GM12878 (cell line): ENCODE data around the gene PRPF38A. TPM values are rescaled to one million over a fixed set of nuclear protein-coding genes. Genes with fewer than 3 reads are reported as not detected.

ENCODE experiments used
- ATAC-seq: fragments of 200-7000 bp; cut with Tn5 transposase; 3 replicates; pipeline ENCODE4 v1.9.1; 2020; ENCODE audit warnings: mild to moderate bottlenecking, moderate library complexity
- BruUV-seq: library from RNA; stranded (reverse); fragments of 400-500 nt; replicated peaks from 2 replicates; lab custom pipeline; 2021; lab: Mats Ljungman, UMichigan
- CTCF ChIA-PET: fragments of 300-600 bp; sonication (Branson Sonifier 250); formaldehyde crosslinking; extraction: SDS; loops from one replicate; lab custom pipeline; 2021; ENCODE audit warnings: inconsistent platforms; lab: Yijun Ruan, JAX
- POLR2A ChIA-PET: fragments of 350-600 bp; formaldehyde crosslinking; extraction: SDS; loops from one replicate; lab custom pipeline; 2021; ENCODE audit warnings: inconsistent platforms; lab: Charles Lee
- RAD21 ChIA-PET: fragments of 300-600 bp; sonication (Branson Sonifier 250); formaldehyde crosslinking; loops from one replicate; lab custom pipeline; 2023; ENCODE audit warnings: antibody characterized with exemption; ENCODE audit not compliant: unreplicated experiment; lab: Charles Lee
- SMC1A ChIA-PET: fragments of 300-600 bp; sonication (Branson Sonifier 250); formaldehyde crosslinking; loops from one replicate; lab custom pipeline; 2023; ENCODE audit not compliant: unreplicated experiment, uncharacterized antibody; lab: Charles Lee
- DNase-seq: peaks from one replicate; pipeline ENCODE4 v3.0.0-alpha.2; 2011; ENCODE audit warnings: low read depth, low spot score
- FAIRE-seq: peaks from 3 replicates; lab custom pipeline; 2011; peaks lifted over from hg19 to GRCh38; lab: Jason Lieb, UNC
- H2AFZ ChIP-seq: 2 replicates; pipeline ENCODE4 v1.6.0; 2011; ENCODE audit warnings: low read depth, low read length, control low read depth; ENCODE audit not compliant: control insufficient read depth
- H3K27ac ChIP-seq: 2 replicates; pipeline ENCODE4 v1.5.1; 2011; ENCODE audit warnings: control low read depth; ENCODE audit not compliant: control insufficient read depth, insufficient read depth
- H3K27me3 ChIP-seq, 2 experiments: replicated peaks in 1 of 2; 2 replicates each; pipeline versions ENCODE4 v1.6.0 to v1.6.1; 2011; ENCODE audit warnings: low read length in 1 of 2; ENCODE audit not compliant: control insufficient read depth in 2 of 2, insufficient read depth in 2 of 2
- H3K36me3 ChIP-seq, 2 experiments: 2 replicates each; pipeline ENCODE4 v1.5.1; 2011; ENCODE audit warnings: low read length in 1 of 2; ENCODE audit not compliant: control insufficient read depth in 2 of 2, insufficient read depth in 2 of 2
- H3K4me1 ChIP-seq: 2 replicates; pipeline ENCODE4 v1.6.1; 2011; ENCODE audit warnings: mild to moderate bottlenecking, low read length, moderate library complexity, mixed read lengths; ENCODE audit not compliant: control insufficient read depth, insufficient read depth
- H3K4me2 ChIP-seq: 2 replicates; pipeline ENCODE4 v1.6.0; 2011; ENCODE audit warnings: control low read depth; ENCODE audit not compliant: control insufficient read depth, insufficient read depth
- H3K4me3 ChIP-seq: fragments of 200-600 bp; sonication (generic); 2 replicates; pipeline ENCODE4 v1.5.1; 2016
- H3K79me2 ChIP-seq: 2 replicates; pipeline ENCODE4 v1.6.0; 2011; ENCODE audit warnings: low read length; ENCODE audit not compliant: control insufficient read depth, insufficient read depth
- H3K9ac ChIP-seq: 2 replicates; pipeline ENCODE4 v1.8.0; 2011; ENCODE audit warnings: low read length, control low read depth, mixed read lengths; ENCODE audit not compliant: control insufficient read depth, insufficient read depth
- H3K9me3 ChIP-seq: replicated peaks from 3 replicates; pipeline ENCODE4 v1.5.1; 2011; ENCODE audit warnings: mild to moderate bottlenecking, low read length; ENCODE audit not compliant: control insufficient read depth, insufficient read depth
- H4K20me1 ChIP-seq: 2 replicates; pipeline ENCODE4 v1.6.0; 2011; ENCODE audit not compliant: control insufficient read depth, insufficient read depth
- BACH1 ChIP-seq: fragments of 450-650 bp; IDR thresholded peaks from 2 replicates; pipeline ENCODE4 v1.6.1; 2017; ENCODE audit warnings: mild to moderate bottlenecking, borderline replicate concordance
- CREM ChIP-seq: IDR thresholded peaks from 2 replicates; pipeline ENCODE4 v1.6.1; 2014; ENCODE audit warnings: antibody characterized with exemption, low read depth
- FOXM1 ChIP-seq: IDR thresholded peaks from 2 replicates; pipeline ENCODE4 v1.6.1; 2012; ENCODE audit warnings: low read depth, mild to moderate bottlenecking, inconsistent platforms, low read length, moderate library complexity
- HDAC6 ChIP-seq: fragments of 200-600 bp; sonication (generic); IDR thresholded peaks from one replicate; pipeline ENCODE4 v1.8.0; 2017; ENCODE audit warnings: antibody characterized with exemption; ENCODE audit not compliant: unreplicated experiment
- IRF4 ChIP-seq: IDR thresholded peaks from 2 replicates; pipeline ENCODE4 v1.6.1; 2011; ENCODE audit warnings: low read depth, low read length
- LARP7 ChIP-seq: fragments of 450-650 bp; IDR thresholded peaks from 2 replicates; pipeline ENCODE4 v1.6.1; 2017; ENCODE audit warnings: mild to moderate bottlenecking
- MEF2A ChIP-seq: IDR thresholded peaks from 2 replicates; pipeline ENCODE4 v1.6.1; 2011; ENCODE audit warnings: low read depth, mild to moderate bottlenecking, low read length, moderate library complexity; ENCODE audit not compliant: insufficient read depth
- NKRF ChIP-seq: fragments of 450-650 bp; conservative IDR thresholded peaks from 2 replicates; pipeline ENCODE4 v1.6.1; 2017; ENCODE audit warnings: mild to moderate bottlenecking, moderate library complexity
- PAX8 ChIP-seq: fragments of 450-650 bp; IDR thresholded peaks from 2 replicates; pipeline ENCODE4 v1.6.1; 2017; ENCODE audit warnings: mild to moderate bottlenecking, moderate library complexity
- POLR2A ChIP-seq: IDR thresholded peaks from 2 replicates; pipeline ENCODE4 v1.6.1; 2011; ENCODE audit warnings: low read depth, mild to moderate bottlenecking, low read length
- SREBF2 ChIP-seq: IDR thresholded peaks from 2 replicates; pipeline ENCODE4 v1.6.1; 2012; ENCODE audit warnings: mild to moderate bottlenecking, low read length
- USF2 ChIP-seq: IDR thresholded peaks from 2 replicates; pipeline ENCODE4 v1.6.1; 2011; ENCODE audit warnings: low read depth, low read length, improper control_type of control experiment, borderline replicate concordance
- WRNIP1 ChIP-seq: IDR thresholded peaks from 2 replicates; pipeline ENCODE4 v1.6.1; 2011; ENCODE audit warnings: low read depth, low read length, improper control_type of control experiment, borderline replicate concordance
- ZBTB33 ChIP-seq: fragments of 450-650 bp; IDR thresholded peaks from 2 replicates; pipeline ENCODE4 v1.6.1; 2017; ENCODE audit warnings: mild to moderate bottlenecking
- WGBS: methylation state at CpG from one replicate; pipeline ENCODE4 v1.1.6; 2016; ENCODE audit warnings: low lambda C conversion rate; ENCODE audit not compliant: insufficient replicate concordance, insufficient coverage; ENCODE audit errors: missing lambda C conversion rate; 5-methylcytosine and 5-hydroxymethylcytosine counted together
- in situ Hi-C: fragments of 300-500 bp; cut with MboI; formaldehyde crosslinking; loops from 9 replicates; pipeline ENCODE4 v1.14.3; 2018; ENCODE audit warnings: mixed read lengths
- intact Hi-C: fragments of 100-400 bp; cut with micrococcal nuclease; formaldehyde crosslinking; loops from one replicate; pipeline ENCODE4 v1.14.2; 2022; ENCODE audit not compliant: unreplicated experiment
- polyA plus RNA-seq, 11 experiments: library from polyadenylated mRNA; depleted of rRNA in 4 of 11; unstranded in 6 of 11; stranded (reverse) in 5 of 11; fragments of >200 nt; fragmentation: Nextera tagmentation in 4 of 11; fragmentation: Illumina TruSeq in 1 of 11; extraction: Ambion mirVana in 4 of 11; extraction: Trizol in 1 of 11; gene quantifications; 1 replicate in 1 of 11; 2 replicates in 10 of 11; pipeline versions ENCODE4 v1.2.1 to v1.2.3, GENCODE V29; 2011 to 2016; ENCODE audit warnings: inconsistent platforms in 2 of 11, missing spikeins in 2 of 11, low read depth in 1 of 11
- total RNA-seq, 4 experiments: library from RNA; depleted of rRNA in 3 of 4; stranded (reverse); fragments of >200 nt in 3 of 4; fragmentation: Illumina TruSeq in 1 of 4; extraction: Trizol in 1 of 4; gene quantifications; 2 replicates each; pipeline versions ENCODE4 v1.2.1 to v1.2.3, GENCODE V29; 2013 to 2021

The PRPF38A gene
- total and polyA plus RNA-seq, 10 of the 15 experiments (the other 5 are each of a cell fraction or from before 2014, with no cell fraction given): 31.6 to 117 (median 77.7) TPM

- Histone ChIP-seq H3K4me2 (no peak overlapping the region), H3K36me3 (peaks cover 1 to 6% of the 10 kb centered on the region in 2 experiments; a peak in 2 of 4 replicates), H3K27ac (no peak overlapping the region), H3K9me3 (no peaks in the 10 kb centered on the region), H3K27me3 (no peaks in the 10 kb centered on the region)
- CTCF ChIA-PET: no interaction called here
- SMC1A ChIA-PET: interaction anchor here (1.0 kb wide), 2 partner anchors 39 to 164 kb away, joined by 3 read pairs; no protein-coding TSS in a partner anchor
- no peak for TF ChIP-seq USF2
- TF ChIP-seq, all 136 proteins: peak for 0
- ChIA-PET POLR2A (no interaction called here), RAD21 (no interaction called here)
- Histone ChIP-seq H3K4me1 (no peaks in the 10 kb centered on the region), H3K79me2 (no peaks in the 10 kb centered on the region), H3K4me3 (no peak overlapping the region), H4K20me1 (no peaks in the 10 kb centered on the region), H3K9ac (no peak overlapping the region), H2AFZ (no peak overlapping the region)
- intact Hi-C loops (no loop called here), in situ Hi-C loops (no loop called here)
- FAIRE-seq (no peak), DNase-seq (no peak), ATAC-seq (no peak)
- 79% methylated on average over 2 of the region's 2 CpGs for WGBS
- no TSS peak for BruUV-seq
Observed at GRCh38 chr1:52444463-52444862, 40.1 kb downstream of the PRPF38A start.

- 96% methylated on average over 1 of the region's 1 CpG for WGBS
- ATAC-seq (no peak), DNase-seq (no peak), FAIRE-seq (no peak)
- Histone ChIP-seq H3K4me2 (no peak overlapping the region), H3K27me3 (no peaks in the 10 kb centered on the region), H3K9ac (no peak overlapping the region), H3K79me2 (no peaks in the 10 kb centered on the region), H2AFZ (no peak overlapping the region), H3K9me3 (no peaks in the 10 kb centered on the region), H3K4me3 (no peak overlapping the region), H4K20me1 (no peaks in the 10 kb centered on the region), H3K27ac (no peak overlapping the region), H3K36me3 (0 out of 4 replicates have a peak, but pooled peaks cover 0 to 3% of the 10 kb centered on the region in 2 experiments), H3K4me1 (no peaks in the 10 kb centered on the region)
- intact Hi-C loops: no loop called here
- no TSS peak for BruUV-seq
- ChIA-PET POLR2A (interaction anchor here (0.6 kb wide), 1 partner anchor 14 kb away, joined by 5 read pairs; no protein-coding TSS in a partner anchor), SMC1A (no interaction called here), RAD21 (no interaction called here), CTCF (no interaction called here)
- in situ Hi-C loops: no loop called here
- TF ChIP-seq IRF4: no peak
- TF ChIP-seq MEF2A: no peak
- no peak for TF ChIP-seq NKRF
- TF ChIP-seq SREBF2: no peak
- TF ChIP-seq ZBTB33: no peak
- no peak for TF ChIP-seq HDAC6
- TF ChIP-seq FOXM1: no peak
- no peak for TF ChIP-seq POLR2A
- TF ChIP-seq CREM: no peak
- no peak for TF ChIP-seq LARP7
- no peak for TF ChIP-seq BACH1
- TF ChIP-seq WRNIP1: no peak
- no peak for TF ChIP-seq PAX8
Observed at GRCh38 chr1:52454127-52454526, 49.7 kb downstream of the PRPF38A start.
